Esophagus squamous epithelium (tissue), 4 donors: Measurements from ENCODE around the gene FERMT1.

Experiments
- POLR2A ChIP-seq, 4 donors: fragments of 450-650 bp; IDR thresholded peaks; one replicate each; pipeline ENCODE4 v1.6.1; 2017; ENCODE audit warnings: antibody characterized with exemption in 4 of 4, mild to moderate bottlenecking in 4 of 4, moderate library complexity in 3 of 4
- TF ChIP-seq, protein P1 (sequence below), 6 experiments: fragments of 450-650 bp in 4 of 6; fragments of 200-600 bp in 2 of 6; sonication (generic) in 2 of 6; IDR thresholded peaks; one replicate each; pipeline ENCODE4 v1.5.1; 2016 to 2019; ENCODE audit warnings: antibody characterized with exemption in 6 of 6, mild to moderate bottlenecking in 4 of 6, moderate library complexity in 4 of 6

DNA sequence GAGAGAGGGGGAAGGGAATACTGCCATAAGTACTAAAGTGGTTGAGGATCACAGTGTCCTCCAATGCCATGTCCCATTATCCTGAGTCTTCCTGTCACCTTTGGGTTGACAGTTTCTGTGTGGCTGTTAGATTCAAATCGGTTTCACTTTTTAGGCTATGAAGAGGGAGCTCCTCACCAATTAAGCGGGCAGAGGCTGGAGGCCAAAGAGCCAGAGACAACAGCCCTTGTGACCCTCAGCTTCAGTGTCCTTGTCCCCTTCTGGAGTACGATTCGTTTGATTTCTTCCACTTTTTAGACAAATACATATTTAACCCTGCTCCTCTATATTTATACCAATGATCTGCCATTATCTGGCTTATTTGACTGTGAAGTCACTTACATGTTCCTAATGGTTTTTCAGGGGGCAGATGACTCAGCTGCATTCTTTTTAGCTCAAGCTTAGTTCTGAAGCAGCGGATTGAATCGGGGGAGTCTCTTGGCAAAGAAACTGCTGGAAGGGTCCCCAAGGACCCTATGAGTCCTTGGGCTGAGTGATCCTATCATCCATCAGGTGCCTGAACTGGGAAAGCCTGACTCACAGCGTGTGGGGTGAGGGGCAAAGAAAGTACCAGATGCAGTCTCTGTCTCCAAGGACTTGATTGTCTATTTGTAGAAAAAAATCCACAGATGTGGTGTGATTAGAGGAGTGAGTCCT lies 18.2 kb downstream of the FERMT1 start:
- TF ChIP-seq, protein P1, sequence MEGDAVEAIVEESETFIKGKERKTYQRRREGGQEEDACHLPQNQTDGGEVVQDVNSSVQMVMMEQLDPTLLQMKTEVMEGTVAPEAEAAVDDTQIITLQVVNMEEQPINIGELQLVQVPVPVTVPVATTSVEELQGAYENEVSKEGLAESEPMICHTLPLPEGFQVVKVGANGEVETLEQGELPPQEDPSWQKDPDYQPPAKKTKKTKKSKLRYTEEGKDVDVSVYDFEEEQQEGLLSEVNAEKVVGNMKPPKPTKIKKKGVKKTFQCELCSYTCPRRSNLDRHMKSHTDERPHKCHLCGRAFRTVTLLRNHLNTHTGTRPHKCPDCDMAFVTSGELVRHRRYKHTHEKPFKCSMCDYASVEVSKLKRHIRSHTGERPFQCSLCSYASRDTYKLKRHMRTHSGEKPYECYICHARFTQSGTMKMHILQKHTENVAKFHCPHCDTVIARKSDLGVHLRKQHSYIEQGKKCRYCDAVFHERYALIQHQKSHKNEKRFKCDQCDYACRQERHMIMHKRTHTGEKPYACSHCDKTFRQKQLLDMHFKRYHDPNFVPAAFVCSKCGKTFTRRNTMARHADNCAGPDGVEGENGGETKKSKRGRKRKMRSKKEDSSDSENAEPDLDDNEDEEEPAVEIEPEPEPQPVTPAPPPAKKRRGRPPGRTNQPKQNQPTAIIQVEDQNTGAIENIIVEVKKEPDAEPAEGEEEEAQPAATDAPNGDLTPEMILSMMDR (IDR thresholded peaks at IDR 0.05): no peak
- TF ChIP-seq POLR2A (IDR thresholded peaks at IDR 0.05): no peak
